A375 (cell line): ENCODE data around the gene LSM11. TPM values are rescaled to one million over a fixed set of nuclear protein-coding genes. Genes with fewer than 3 reads are reported as not detected.

ENCODE experiments used
- small RNA-seq: library from RNA; depleted of rRNA; stranded (forward); fragments of <200 nt; gene quantifications from one replicate; pipeline ENCODE3, GENCODE V24; 2014
- total RNA-seq: library from RNA; depleted of rRNA; stranded (reverse); fragments of >200 nt; shearing (Covaris generic); gene quantifications from 2 replicates; pipeline ENCODE4 v1.2.3, GENCODE V29; 2014; rRNA removed

Gene LSM11
- total RNA-seq: 4.8 TPM in 2 replicates

DNA sequence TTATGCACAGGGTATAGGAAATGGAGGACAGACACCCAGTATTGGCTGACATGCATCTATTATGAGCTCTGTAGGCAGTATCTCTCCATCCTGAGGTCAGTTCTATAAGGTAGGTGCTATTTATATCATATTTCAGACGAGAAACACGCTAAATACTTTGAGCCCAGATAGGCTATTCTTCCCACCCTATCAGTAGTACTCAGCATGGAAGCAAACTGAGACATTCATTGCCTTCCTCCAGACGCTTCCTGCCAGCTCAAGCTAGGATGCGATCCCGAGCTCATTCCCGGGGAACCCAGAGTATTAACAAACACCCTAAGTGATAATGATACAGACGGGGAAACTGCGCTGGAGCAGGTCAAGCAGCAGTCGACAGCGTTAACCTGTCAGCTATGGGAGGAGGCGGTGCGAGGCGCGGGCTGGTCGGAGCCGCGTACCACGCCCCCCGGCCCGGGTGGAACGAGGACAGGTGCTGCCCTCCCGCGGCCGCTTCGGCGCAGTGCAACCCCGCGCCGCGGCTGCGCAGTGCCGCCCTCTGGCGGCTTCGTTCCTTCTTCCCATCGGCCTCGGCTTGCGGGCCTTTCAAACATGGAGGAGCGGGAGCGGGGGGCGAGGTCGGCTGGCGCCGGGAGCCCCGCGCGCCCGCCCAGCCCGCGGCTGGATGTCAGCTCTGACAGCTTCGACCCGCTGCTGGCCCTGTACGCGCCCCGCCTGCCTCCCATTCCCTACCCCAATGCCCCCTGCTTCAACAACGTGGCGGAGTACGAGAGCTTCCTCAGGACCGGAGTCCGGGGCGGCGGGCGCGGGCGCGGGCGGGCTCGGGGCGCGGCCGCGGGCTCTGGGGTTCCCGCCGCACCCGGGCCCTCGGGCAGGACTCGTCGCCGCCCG is at the start of gene LSM11:
LSM11 (plus strand) TSS at position 550 of the 888 bp plus-strand sequence; CDS start at position 589, 39 bp downstream.

DNA sequence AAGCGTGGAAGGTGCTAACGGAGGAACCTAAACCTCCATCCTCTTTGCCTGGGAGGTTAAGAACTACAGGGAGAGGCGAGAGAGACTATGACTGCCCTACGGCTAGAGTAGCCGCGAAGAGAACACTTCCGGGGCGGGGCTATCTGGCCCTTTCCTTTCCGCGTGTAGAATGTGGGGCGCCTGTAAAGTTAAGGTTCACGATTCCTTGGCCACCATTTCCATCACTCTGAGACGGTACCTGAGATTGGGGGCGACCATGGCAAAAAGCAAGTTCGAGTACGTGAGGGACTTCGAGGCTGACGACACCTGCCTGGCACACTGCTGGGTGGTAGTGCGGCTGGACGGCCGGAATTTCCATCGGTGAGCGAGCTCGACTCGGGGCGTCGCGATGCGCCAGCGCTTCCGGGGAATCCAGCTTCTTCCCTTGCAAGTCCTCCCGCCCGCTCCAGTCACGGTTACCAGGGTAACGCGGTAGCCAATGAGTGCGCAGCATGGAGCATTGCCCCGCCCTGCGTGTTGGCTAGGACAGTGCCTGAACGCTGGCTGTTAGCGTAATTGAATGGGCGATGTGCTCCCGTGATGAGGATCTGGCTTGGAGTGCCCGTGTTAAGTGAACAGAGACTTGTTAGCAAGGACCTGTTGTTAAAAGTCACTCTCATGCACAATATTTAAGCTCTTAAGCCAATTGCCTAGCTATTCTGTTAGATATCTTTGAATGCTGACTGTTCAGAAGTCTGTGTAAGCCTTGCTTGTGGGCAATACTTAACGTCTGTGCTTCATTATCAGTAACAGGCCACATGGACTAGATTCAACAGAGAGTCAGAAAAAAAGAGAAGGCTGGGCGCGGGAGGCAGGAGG is 12.0 kb upstream of the LSM11 start, which contains the start of gene THG1L:
THG1L (plus strand) TSS at position 149 of the 858 bp plus-strand sequence; CDS start at position 170, 21 bp downstream.

Small RNAs within 50 kb of the gene (small RNA-seq; reads per million reads assigned to genes)
- gene AC026407.1: not detected
- gene RNU6-260P: not detected

Other genes starting within 250 kb of the LSM11 start
- gene ADAM19, start 167.9 kb upstream of the LSM11 start, total RNA-seq: 25.7 and 25.9 TPM in 2 replicates
- gene SOX30, start 91.3 kb upstream of the LSM11 start, total RNA-seq: not detected in 2 replicates
- not detected in 2 replicates for gene C5orf52, start 72.2 kb upstream of the LSM11 start, total RNA-seq
- gene THG1L, start 12.3 kb upstream of the LSM11 start, total RNA-seq: 55.1 and 58.1 TPM in 2 replicates
- 63.5 and 73.3 TPM in 2 replicates for gene CLINT1, start 115.4 kb downstream of the LSM11 start, total RNA-seq